ENCODE results near the gene RPL38. TPM values are rescaled to one million over a fixed set of nuclear protein-coding genes. Genes with fewer than 3 reads are reported as not detected.

RPL38 gene
- total and polyA plus RNA-seq, 12 donors, result 661 to 2,186 (median 739) TPM

- H3K9me3 ChIP-seq, result no peaks in the 10 kb centered on the region
- intact Hi-C loops (cut with DNase I), result loop anchor here in 2 of 10 donors (2.0 kb wide), 1 partner anchor 19 kb away; no protein-coding TSS in a partner anchor
- ATAC-seq, result no peak
- peak overlapping the region in 2 of 10 donors; percentile 10 to 88 for H3K27ac ChIP-seq
- 81 to 94% methylated on average over 8 of the region's 8 CpGs for WGBS, 2 donors
- no peak overlapping the region for H3K4me3 ChIP-seq
- peaks cover 0 to 56% (median 4%) of the 10 kb centered on the region in 9 donors for H3K36me3 ChIP-seq
- no peak for TF ChIP-seq CTCF (IDR thresholded peaks at IDR 0.05)
- H3K27me3 ChIP-seq, result no peaks in the 10 kb centered on the region
- H3K4me1 ChIP-seq, result peaks cover 0 to 49% (median 30%) of the 10 kb centered on the region in 9 donors
- DNase-seq, result no peak
Measured at GRCh38 chr17:74233937-74234336, 30.5 kb downstream of the RPL38 start.

- H3K27ac ChIP-seq, result peak overlapping the region in 8 of 10 donors; percentile 2 to 88 (median 62)
- H3K4me1 ChIP-seq, result peaks cover 0 to 54% (median 32%) of the 10 kb centered on the region in 9 donors
- peaks cover 0 to 55% (median 4%) of the 10 kb centered on the region in 9 donors for H3K36me3 ChIP-seq
- no peak for TF ChIP-seq CTCF (IDR thresholded peaks at IDR 0.05)
- no peak for ATAC-seq
- no peak for DNase-seq
- WGBS, 2 donors, result 75 to 93% methylated on average over 1 of the region's 1 CpG
- H3K4me3 ChIP-seq, result no peak overlapping the region
- no peaks in the 10 kb centered on the region for H3K27me3 ChIP-seq
- no peaks in the 10 kb centered on the region for H3K9me3 ChIP-seq
- intact Hi-C loops (cut with DNase I), result loop anchor here in 2 of 10 donors (2.0 kb wide), 1 partner anchor 20 kb away; no protein-coding TSS in a partner anchor
Measured at GRCh38 chr17:74234486-74234885, 31.0 kb downstream of the RPL38 start.

DNA sequence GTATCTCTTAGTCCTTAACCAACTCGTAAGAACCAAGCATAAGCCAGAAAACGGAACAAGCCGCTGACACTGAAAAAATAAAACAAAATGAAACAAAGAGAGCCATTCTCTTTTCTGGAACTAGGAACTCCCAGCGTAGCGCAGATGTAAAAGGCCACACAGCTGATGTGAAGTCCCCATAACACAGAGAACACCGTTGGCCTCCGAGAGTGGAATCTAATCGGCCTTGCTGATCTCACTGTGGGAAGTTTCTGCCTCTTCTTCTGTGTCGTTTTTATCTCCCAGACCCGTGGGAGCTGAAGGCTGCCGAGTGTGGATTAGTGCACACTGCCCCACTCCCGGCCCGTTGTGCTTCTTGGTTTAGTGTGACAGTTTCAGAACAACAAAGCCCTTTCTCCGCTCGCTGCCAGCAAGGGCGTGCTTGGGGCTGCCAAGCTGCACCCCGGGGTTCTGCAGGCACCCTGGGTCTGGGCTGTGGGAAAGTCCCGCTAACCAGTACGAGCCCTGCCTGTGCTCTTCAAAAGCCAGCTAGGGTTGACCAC, 31.6 kb downstream of the RPL38 start:
- peak overlapping the region in 6 of 10 donors; percentile 4 to 31 (median 21) for H3K4me3 ChIP-seq
- no peak for TF ChIP-seq CTCF (IDR thresholded peaks at IDR 0.05)
- H3K27ac ChIP-seq, result peak overlapping the region in 8 of 10 donors; percentile 2 to 88 (median 62)
- H3K4me1 ChIP-seq, result peaks cover 0 to 60% (median 34%) of the 10 kb centered on the region in 9 donors
- 38 to 48% methylated on average over 19 of the region's 19 CpGs for WGBS, 2 donors
- peaks cover 0 to 50% (median 4%) of the 10 kb centered on the region in 9 donors for H3K36me3 ChIP-seq
- no peaks in the 10 kb centered on the region for H3K27me3 ChIP-seq
- intact Hi-C loops (cut with DNase I), result loop anchor here in 2 of 10 donors (2.0 kb wide), 1 partner anchor 20 kb away; no protein-coding TSS in a partner anchor
- DNase-seq, result no peak
- ATAC-seq, result peak in 6 of 8 donors; percentile 21 to 41 (median 30)
- H3K9me3 ChIP-seq, result no peaks in the 10 kb centered on the region

GRCh38 chr17:74235911-74236371, 32.5 kb downstream of the RPL38 start:
- 25 to 27% methylated on average over 8 of the region's 8 CpGs for WGBS, 2 donors
- peak; percentile 23 to 79 (median 60) for ATAC-seq
- H3K4me1 ChIP-seq, result peaks cover 2 to 69% (median 42%) of the 10 kb centered on the region in 9 donors
- intact Hi-C loops (cut with DNase I), result loop anchor here in 2 of 10 donors (2.0 kb wide), 1 partner anchor 21 kb away; no protein-coding TSS in a partner anchor
- no peak overlapping the region for H3K4me3 ChIP-seq
- H3K27ac ChIP-seq, result peak overlapping the region in 9 of 10 donors; percentile 2 to 88 (median 57)
- no peaks in the 10 kb centered on the region for H3K9me3 ChIP-seq
- peaks cover 0 to 42% (median 4%) of the 10 kb centered on the region in 9 donors for H3K36me3 ChIP-seq
- TF ChIP-seq CTCF (IDR thresholded peaks at IDR 0.05), result no peak
- peak in 1 of 2 donors; percentile 32 for DNase-seq
- H3K27me3 ChIP-seq, result no peaks in the 10 kb centered on the region

All from heart right ventricle (tissue), 16 donors.